HG03521 (cell line): ENCODE results near the gene TMEM220.
A peak's percentile ranks its signal among the peaks of the same experiment; 100 is the strongest.

ENCODE experiments used
- ATAC-seq: cut with Tn5 transposase; IDR thresholded peaks from one replicate; pipeline ENCODE4 v1.9.1; 2021; ENCODE audit warnings: mild to moderate bottlenecking, moderate library complexity; ENCODE audit not compliant: unreplicated experiment

TMEM220 gene

DNA sequence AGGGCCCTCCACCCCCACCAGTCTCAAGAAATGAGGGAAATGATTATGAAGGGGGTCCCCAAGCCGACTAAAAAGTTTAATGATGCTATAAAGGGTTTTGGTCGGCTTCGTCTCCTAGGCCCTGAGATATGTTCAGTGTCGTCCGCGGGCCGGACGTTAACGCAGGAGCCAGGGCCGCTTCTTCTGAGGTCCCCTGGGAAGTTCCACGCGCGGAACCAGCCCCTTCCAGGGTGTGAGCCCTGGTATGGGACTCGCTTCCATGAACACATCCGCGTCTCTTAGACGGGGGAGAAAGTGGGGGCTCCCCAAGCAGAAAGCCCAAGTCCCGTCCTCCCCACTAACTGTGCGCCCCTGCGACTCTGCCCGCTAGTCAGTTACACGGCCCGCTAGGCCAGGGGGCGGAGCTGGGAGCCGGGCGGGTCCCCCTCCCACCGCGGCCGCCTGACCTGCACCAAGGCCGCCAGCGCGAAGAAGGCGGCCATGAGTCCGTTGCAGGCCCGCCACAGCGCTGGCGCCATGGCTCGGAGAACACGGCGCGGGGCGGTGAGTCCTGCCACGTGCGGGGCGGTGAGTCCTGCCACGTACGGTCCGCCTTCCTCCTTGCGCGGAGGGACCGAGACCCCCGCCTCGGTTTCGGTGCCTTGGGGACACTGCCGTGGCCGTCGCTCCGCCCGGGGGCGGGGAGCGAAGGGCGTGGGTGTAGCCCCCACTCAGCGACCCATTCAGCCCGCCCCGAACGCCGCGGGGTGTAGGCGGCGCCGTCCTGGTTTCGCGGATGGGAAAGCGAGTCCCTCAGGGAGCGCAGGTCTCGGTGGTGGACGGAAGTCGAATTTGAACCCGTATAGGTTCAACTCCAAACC lies at the start of gene TMEM220:
TSS of gene TMEM220 (minus strand) at position 690 of the 860 bp plus-strand sequence. CDS start at position 518, 172 bp downstream.
- peak; percentile 58 for ATAC-seq

DNA sequence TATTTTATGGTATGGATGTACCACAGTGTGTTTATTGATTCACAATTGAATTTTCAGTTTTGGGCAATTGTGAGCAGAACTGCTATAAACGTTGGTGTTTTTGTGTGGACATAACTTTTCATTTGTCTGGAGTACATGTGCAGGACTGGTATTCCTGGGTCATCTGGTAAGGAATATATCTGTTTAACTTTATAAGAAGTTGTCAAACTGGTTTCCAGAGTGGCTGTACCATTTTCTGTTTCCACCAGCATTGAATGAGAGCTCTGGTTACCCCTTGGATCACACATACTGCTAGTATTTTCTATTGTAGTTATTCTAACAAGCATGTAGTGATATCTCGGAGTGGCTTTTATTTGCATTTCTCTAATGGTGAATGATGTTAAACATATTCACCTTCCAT lies 49.8 kb upstream of the TMEM220 start:
- ATAC-seq, result no peak

DNA sequence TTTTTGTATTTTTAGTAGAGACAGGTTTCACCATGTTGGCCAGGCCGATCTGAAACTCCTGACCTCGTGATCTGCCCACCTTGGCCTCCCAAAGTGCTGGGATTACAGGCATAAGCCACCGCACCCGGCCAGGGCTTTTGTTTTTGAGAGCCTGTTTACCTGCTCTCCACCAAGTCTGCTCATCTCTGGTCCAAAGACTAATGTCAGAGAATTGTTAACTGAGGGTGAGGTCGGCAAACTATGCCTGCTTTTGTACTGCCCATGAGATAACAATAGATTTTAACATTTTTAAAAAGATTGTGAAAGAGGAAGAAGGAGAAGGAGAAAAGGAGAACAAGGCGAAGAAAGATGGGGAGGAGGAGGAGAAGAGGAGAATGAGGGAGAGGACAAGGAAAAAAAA lies 48.1 kb upstream of the TMEM220 start:
- no peak for ATAC-seq

DNA sequence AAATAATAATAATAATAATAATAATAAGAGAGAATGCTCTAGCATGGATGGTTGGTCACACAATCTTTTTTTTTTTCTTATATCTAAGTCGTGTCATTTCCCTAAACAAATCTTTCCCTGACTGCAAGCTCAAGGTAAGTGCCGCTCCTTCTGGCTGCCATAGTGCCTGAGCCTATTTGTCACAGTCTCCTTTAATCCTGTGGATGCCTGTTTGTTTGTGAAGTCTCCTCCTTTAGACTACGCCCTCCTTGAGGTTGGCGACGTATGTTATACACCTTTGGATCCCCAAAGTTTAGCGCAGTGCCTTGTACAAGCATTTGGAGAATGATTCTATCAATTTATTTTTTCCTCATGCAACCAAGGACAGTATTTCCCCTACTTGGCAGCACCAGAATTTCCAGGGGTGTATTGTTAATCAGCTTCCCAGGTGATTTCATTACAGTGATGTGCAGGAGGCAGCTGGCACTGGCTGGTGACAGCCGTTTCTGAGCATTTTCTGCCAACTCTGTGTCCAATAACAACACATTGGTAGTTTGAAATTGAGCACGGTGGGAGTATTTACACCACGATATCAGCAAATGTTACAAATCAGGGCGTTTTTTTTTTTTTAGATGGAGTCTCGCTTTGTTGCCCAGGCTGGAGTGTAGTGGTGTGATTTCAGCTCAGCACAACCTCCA lies 47.4 kb upstream of the TMEM220 start:
- ATAC-seq, result no peak

DNA sequence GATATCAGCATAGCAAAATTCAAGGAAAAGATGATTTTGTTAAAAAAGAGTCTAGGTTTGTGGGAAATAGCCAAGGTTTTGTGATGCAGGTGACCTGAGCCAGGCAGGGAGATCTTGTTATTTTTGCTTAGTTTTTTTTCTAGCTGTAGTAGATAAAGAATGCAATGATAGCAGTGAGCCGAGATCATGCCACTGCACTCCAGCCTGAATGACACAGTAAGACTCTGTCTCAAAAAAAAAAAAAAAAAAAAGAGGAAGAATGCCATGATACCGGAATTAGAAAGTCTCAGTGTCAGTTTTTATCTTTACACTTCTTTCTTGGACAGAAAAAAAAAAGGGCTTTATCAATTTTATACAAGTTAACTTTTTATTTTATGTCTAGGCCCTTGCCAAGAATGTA lies 46.6 kb upstream of the TMEM220 start:
- ATAC-seq, result no peak

DNA sequence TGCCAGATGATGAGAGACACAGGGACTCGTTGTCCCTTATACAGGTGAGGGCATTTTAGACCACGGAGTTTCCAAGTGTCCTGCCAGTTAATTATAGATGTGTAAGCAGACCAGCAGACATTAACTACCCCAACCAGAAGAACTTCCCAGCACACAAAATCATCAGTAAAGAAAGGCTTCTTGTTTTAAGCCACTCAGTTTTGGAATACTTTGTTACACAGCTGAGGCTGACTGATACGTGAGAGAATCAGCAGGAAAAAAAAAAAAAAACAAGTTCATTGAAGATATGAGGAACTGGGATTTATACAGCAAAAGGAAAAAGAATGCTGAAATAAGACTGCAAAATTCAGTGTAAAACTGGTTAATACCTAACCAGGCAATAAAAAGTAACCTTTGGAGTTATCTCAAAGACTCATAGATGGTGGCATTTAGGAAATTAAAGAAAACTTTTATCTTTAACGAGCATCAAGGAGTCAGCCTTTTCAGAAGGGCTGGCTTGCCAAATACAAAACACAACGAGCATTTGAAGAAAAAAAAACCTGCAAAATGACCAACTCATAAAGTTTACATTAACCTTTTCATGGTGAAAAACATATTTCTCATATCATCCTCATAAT lies 46.0 kb upstream of the TMEM220 start:
- ATAC-seq, result no peak

DNA sequence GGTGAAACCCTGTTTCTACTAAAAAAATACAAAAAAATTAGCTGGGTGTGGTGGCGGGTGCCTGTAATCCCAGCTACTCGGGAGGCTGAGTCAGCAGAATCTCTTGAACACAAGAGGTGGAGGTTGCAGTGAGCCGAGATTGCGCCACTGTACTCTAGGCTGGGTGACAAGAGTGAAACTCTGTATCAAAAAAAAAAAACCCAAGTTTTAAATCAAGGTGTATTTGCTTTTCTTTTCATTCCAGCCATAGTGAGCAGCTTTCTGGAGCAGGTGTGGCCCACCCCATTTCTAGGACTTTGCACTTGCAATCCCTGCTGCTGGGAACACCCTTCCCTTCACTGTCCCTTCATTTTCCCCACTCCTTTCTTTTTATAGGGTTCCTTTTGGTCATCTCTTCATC lies 45.2 kb upstream of the TMEM220 start:
- no peak for ATAC-seq

DNA sequence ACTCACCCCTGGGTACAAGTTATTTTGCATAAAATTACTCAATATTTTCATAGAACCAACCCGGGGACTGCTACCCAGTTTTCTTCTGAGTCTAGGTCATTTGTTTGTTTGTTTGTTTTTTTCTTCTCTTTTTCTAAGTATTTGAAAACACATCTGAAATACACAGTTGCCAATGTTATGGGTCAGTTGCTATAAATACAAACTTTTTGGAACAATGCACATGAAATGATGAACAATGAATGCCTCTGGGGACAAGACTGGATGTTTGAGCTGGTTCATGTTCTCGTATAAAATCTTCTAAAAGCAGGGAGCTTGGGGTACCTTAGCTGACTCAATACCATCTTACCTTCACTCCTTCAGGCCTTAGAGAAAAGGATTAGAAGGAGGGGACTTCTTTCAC lies 43.6 kb upstream of the TMEM220 start:
- no peak for ATAC-seq

DNA sequence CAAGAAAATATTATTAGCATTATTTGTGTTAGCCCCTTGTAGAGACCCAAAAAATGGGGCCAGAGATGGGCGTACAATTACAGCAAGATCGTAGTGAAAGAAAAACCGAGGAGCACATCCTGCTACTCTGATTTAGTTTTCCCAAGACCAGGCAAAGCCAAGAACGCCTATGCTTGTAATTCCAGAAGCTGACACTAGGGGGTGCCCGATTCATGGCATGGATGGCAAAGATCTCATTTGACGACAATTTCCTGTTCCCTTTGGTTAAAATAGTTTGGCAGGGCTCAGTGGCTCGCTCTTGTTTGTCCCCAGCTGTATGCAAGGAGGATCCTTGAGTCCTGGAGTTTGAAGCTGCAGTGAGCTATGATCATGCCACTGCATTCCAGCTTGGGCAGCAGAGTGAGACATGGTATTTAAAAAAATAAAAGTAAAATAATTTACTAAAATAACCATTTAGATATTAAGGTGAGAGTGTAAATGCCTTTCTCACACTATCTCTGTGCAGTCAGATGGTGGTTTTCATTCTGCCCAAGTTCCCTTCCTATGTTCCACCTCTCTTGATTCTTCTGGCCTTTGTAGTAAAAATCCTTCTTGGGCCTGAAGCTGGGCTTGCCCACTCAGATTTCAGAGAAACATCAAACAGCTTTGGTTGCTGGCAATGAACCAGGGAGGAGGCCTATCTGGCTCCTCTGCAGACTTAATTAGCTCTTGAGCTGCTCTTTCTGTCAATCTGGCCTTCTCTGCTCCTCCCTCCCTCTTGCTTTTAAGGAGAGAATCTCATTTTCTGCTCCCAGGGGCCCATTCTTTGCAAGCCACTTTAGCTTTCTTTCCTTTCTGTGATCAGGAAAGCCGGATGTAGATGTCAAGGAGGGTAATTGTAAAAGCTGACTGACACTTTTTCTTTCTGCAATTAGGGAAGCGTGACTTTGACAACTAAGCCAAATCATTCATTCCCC lies 42.9 kb upstream of the TMEM220 start:
- ATAC-seq, result no peak

DNA sequence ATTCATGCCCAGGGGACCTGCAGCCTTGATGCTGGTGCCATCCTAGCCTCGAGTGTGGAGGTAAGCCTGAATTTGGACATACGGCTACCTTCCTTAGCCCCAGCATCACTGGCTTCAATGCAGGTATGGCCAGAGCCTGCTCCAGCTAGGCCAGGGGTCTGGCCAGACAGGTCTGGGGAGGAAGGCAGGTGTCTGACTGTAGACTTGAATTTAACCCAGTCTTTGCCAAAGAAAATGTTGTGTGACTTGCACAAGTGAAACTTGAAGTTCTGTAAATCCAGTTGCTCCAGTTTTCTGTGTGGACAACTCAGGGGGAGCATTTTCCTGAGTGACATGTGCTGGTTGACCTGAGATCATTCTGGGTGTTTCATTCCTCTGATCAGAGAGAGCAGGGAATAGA lies 41.3 kb upstream of the TMEM220 start:
- no peak for ATAC-seq

DNA sequence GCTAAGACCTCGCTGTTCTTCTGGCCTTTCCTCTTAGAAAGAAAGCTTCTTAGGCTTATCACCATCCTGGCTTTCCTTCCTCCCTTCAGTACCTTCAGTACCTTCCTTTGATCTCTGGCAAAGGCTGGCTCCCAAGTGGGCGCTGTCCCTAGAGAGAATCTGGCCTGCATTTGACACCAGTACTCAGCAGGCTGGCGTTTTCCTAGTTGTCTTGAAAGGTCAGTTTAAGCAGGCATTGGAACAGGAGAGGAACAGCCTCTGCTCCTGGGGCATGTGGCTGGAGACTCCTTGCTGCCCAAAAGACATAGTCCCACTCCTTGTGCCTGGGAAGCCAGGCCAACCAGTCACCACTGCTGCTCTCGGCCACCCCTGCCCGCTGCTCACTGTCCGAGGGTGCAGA lies 40.0 kb upstream of the TMEM220 start:
- no peak for ATAC-seq

DNA sequence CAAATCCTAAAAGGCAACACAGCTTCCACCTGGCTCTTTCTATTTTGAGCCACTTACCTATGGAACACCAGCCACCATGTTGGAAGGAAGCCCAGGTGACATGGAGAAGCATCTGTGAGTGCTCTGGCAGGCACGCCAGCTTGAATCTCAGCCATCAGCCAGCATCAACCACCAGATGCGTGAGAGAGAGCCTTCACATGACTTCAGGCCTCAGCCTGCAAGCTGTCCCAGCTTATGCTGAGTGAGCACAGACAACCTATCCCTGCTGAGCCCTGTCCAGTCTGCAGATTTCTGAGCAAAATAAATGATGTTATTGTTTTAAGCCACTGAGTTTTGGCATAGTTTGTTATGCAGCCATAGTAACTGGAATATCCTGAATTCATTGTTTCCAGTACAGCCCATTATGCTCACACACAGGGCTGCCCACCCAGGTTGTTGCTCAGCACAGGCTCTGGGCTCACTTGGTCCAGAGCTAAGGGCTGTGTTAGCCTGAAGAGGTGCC lies 39.0 kb upstream of the TMEM220 start:
- ATAC-seq, result no peak

DNA sequence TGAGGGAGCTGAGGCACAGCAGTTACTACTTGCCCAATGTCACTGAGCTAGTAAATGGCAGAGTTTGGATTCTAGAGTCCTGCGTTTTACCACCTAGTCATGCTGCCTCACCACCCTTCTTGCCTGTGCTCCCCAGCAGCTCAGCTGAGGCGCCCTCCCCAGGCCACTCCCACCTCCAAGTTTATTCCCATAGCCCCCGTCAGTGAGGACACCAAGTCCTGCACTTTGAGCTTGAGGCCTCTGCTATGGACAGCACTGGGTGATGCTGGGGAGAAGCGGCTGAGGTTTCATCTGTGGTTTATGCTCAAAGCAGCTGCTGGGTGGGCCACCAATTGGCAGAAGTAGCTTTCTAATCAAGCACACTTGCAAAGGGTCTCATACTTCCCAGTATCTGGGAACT lies 37.4 kb upstream of the TMEM220 start:
- ATAC-seq, result no peak

DNA sequence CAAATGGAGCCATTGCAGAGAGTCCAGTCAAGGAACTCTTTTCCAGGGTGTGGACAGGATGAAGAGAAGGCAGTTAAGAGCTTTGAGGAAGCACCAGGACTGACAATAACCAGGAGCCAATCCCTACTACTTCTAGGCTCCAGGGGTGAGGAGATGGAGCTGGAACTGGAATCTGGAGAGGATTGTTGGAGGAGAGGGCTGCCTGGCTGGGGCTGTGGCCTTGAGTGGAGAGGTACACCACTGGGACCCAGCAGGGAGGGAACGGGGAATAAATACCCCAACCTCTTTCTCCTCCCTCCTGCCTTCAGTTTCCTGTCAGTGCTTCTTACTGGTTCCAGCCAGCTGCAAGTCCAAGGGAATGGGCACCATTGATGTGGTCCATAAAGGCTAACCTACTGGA lies 32.2 kb upstream of the TMEM220 start:
- no peak for ATAC-seq

DNA sequence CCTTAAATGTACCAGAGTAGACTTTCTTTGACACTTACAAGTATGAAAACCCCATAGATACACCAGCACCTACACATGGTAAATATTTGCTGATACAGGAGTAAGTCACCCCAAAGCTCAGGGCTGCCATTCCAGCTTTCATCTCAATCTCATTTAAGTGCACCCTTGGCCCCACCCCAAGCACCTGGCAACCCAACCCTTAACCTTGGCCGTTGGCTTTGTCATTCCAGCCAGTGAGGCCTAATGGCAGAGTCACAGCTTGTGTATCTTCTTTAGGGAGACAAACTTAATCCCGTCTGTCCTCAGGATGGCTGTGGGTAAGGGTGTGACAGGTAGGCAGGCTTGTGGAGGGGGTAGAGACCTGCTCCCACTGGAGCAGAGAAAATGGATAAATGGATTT lies 31.5 kb upstream of the TMEM220 start:
- ATAC-seq, result no peak

DNA sequence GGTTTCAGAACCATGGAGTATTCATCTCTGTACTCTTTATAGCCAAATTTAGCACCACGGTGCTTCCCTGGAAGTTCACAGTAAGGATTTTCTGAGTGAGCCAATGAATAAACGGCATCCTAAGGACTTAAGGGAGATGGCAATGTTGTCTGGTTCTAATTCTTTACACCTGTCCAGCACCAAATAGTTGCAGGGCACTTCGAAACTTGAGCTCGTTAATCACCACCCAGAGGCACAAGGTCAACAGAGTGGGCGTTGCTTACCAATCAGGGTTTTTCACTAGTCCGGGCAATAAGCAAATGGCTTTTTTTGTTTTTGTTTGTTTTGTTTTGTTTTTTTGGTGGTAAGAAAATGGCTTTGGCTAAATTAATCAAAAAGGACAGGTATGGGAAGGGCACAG lies 28.2 kb upstream of the TMEM220 start:
- no peak for ATAC-seq

DNA sequence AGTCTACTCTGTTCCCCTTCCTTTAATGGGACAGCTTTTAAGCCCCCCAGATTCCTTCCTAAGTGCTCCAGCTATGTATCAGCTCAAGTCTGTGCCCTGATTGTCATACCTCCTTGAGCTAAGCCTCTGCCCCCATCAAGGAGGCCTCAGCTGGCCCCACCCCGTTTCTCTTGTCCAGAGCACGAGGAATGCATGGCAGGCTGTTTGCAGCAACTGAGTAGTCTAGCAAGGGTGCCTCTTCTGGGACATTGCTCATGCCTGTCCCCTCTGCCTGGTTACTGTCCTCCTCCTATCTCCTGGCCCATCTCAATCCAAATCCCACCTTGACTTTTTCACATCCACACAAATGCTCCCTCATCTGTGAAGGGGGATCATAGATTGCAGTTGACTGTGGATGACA lies 27.8 kb upstream of the TMEM220 start:
- no peak for ATAC-seq

DNA sequence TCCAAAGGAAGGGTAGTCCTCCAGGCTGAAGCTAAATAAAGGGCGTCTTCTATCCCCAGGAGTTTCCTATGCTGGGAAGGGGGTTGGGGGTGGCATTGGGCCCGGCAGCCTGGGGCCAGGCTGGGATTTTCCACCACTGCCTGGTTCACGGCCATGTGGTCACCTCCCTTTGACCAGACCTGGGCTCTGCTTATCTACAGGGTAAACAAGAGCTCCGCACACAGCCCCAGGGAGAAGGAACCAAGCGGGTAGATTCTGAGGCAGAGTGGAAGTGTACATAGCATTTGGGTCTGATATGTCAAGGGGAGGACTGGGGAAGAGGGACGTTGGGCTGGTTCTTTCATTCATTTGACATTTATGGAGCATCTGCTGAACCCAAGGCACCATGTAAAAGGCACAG lies 27.2 kb upstream of the TMEM220 start:
- ATAC-seq, result no peak

DNA sequence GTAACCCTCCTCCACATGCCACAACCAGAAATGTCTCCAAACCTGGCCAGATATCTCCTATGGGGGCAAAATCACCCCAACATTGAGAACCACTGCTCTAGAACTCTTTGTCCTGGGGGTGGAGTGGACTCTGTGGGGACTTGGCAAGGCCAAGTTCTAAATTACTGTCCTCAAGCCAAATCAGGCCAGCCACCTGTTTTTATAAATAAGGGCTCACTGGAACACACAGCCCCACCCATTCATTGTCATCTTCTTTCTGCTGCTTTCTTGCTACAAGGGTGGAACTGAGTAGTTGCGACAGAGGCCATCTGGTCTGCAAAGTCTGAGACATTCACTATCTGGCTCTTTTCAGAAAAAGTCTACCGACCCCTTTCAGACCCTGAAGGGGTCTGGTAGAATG lies 26.8 kb upstream of the TMEM220 start:
- no peak for ATAC-seq

DNA sequence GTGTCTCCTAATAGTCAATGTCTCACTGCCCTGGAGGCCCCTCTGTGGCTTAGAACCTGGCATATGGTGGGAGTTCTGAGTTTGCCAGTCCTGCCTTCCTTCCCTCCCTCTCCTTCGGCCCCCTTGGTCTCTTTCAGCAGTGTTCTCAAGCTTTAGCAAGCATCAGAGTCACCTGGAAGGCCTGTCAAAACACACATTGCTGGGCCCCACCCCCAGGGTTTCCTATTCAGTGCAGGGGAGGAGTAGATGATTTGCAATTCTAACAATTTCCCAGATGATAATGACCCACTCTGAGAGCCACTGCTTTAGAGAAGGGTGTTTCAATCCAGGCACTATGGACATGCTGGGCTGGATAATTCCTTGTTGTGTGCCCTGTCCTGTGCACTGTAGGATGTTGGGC lies 26.4 kb upstream of the TMEM220 start:
- ATAC-seq, result no peak
